HG02642 (cell line): ENCODE data around the gene PLCB4.

Source experiments
- ATAC-seq: cut with Tn5 transposase; IDR thresholded peaks from one replicate; pipeline ENCODE4 v1.9.1; 2021; ENCODE audit warnings: mild to moderate bottlenecking; ENCODE audit not compliant: unreplicated experiment, poor library complexity

PLCB4 gene

GRCh38 chr20:9499126-9499899, 430.4 kb downstream of the PLCB4 start:
- no peak for ATAC-seq

GRCh38 chr20:9500121-9500520, 431.2 kb downstream of the PLCB4 start:
- peak; percentile 79 for ATAC-seq

GRCh38 chr20:9501473-9501872, 432.6 kb downstream of the PLCB4 start:
- ATAC-seq: no peak

GRCh38 chr20:9503526-9504245, 434.8 kb downstream of the PLCB4 start:
- ATAC-seq: no peak

GRCh38 chr20:9506280-9506821, 437.5 kb downstream of the PLCB4 start:
- no peak for ATAC-seq

GRCh38 chr20:9506964-9507369, 438.1 kb downstream of the PLCB4 start:
- no peak for ATAC-seq

- no peak for ATAC-seq
Observed at GRCh38 chr20:9507544-9508239, 438.8 kb downstream of the PLCB4 start.

- ATAC-seq: no peak
Observed at GRCh38 chr20:9508240-9508661, 439.4 kb downstream of the PLCB4 start.

GRCh38 chr20:9508696-9509178, 439.9 kb downstream of the PLCB4 start:
- no peak for ATAC-seq

GRCh38 chr20:9509246-9509645, 440.4 kb downstream of the PLCB4 start:
- no peak for ATAC-seq

- ATAC-seq: peak; percentile 56
Observed at GRCh38 chr20:9510911-9511310, 442.0 kb downstream of the PLCB4 start.

- ATAC-seq: no peak
Observed at GRCh38 chr20:9514072-9514460, 445.2 kb downstream of the PLCB4 start.

GRCh38 chr20:9514461-9515213, 445.8 kb downstream of the PLCB4 start, which contains the start of gene LAMP5:
LAMP5 (plus strand) TSS chr20:9514590; CDS start chr20:9514853, 263 bp downstream.
- ATAC-seq: no peak

GRCh38 chr20:9515214-9515585, 446.3 kb downstream of the PLCB4 start:
- ATAC-seq: no peak

GRCh38 chr20:9515741-9516233, 446.9 kb downstream of the PLCB4 start:
- peak; percentile 26 for ATAC-seq

GRCh38 chr20:9516234-9516871, 447.5 kb downstream of the PLCB4 start:
- ATAC-seq: peak; percentile 46

- no peak for ATAC-seq
Observed at GRCh38 chr20:9517297-9518162, 448.6 kb downstream of the PLCB4 start.

- no peak for ATAC-seq
Observed at GRCh38 chr20:9518576-9519175, 449.8 kb downstream of the PLCB4 start.
